Adrenal gland (tissue), 12 donors: ENCODE results near the gene RIBC2. TPM values are rescaled to one million over a fixed set of nuclear protein-coding genes. Genes with fewer than 3 reads are reported as not detected.
"Not testable (repeated sequence)": the region's sequence is repeated elsewhere in the genome, so short reads cannot be mapped to it uniquely, and the experiment has no call there.

Experiments used
- DNase-seq, 7 donors: peaks; one replicate each; pipeline ENCODE4 v3.0.0-alpha.2; 2019 to 2020
- H3K27ac ChIP-seq, 5 donors: fragments of 200-600 bp; sonication (generic) in 4 of 5; 1 replicate in 3 of 5; 2 replicates in 2 of 5; pipeline versions ENCODE4 v1.5.1 to v1.8.0; 2016 to 2020; ENCODE audit warnings: mild to moderate bottlenecking in 1 of 5
- H3K27me3 ChIP-seq: fragments of 200-600 bp; 2 replicates; pipeline ENCODE4 v1.8.0; 2021
- H3K36me3 ChIP-seq, 2 donors: fragments of 200-600 bp; replicated peaks in 1 of 2; 1 replicate in 1 of 2; 2 replicates in 1 of 2; pipeline versions ENCODE4 v1.5.1 to v1.8.0; 2018 to 2022
- H3K4me1 ChIP-seq, 2 donors: fragments of 200-600 bp; replicated peaks in 1 of 2; 1 replicate in 1 of 2; 2 replicates in 1 of 2; pipeline versions ENCODE4 v1.5.1 to v1.8.0; 2018 to 2021
- H3K4me3 ChIP-seq, 4 donors: fragments of 200-600 bp; sonication (generic) in 3 of 4; one replicate each; pipeline ENCODE4 v1.5.1; 2016 to 2018
- H3K9me3 ChIP-seq, 3 donors: fragments of 200-600 bp; sonication (generic) in 1 of 3; replicated peaks in 1 of 3; 1 replicate in 2 of 3; 2 replicates in 1 of 3; pipeline versions ENCODE4 v1.5.1 to v1.8.0; 2016 to 2021
- CTCF ChIP-seq, 6 experiments: fragments of 450-650 bp in 4 of 6; fragments of 200-600 bp in 2 of 6; sonication (generic) in 1 of 6; IDR thresholded peaks; 1 replicate in 5 of 6; 2 replicates in 1 of 6; pipeline versions ENCODE4 v1.5.1 to v1.8.0; 2016 to 2021; ENCODE audit warnings: antibody characterized with exemption in 6 of 6, mild to moderate bottlenecking in 2 of 6, moderate library complexity in 1 of 6
- POLR2A ChIP-seq, 2 donors: fragments of 450-650 bp; IDR thresholded peaks; one replicate each; pipeline ENCODE4 v1.6.1; 2017; ENCODE audit warnings: antibody characterized with exemption in 2 of 2, mild to moderate bottlenecking in 2 of 2, moderate library complexity in 1 of 2
- WGBS, 4 donors: extraction: QIAGEN DNeasy Blood & Tissue Kit in 2 of 4; methylation state at CpG; one replicate each; pipeline versions ENCODE4 v1.1.5 to v1.1.7; 2013 to 2017; 5-methylcytosine and 5-hydroxymethylcytosine counted together
- intact Hi-C, 2 donors: fragments of 100-400 bp; cut with DNase I; formaldehyde crosslinking; loops; one replicate each; pipeline versions ENCODE4 v1.14.1 to v1.15.0; 2022 to 2023
- polyA plus RNA-seq, 3 donors: library from polyadenylated mRNA; stranded (reverse); fragments of 200-250 nt in 2 of 3; fragments of 350-450 nt in 1 of 3; fragmentation: Illumina TruSeq in 1 of 3; extraction: RNeasy Lipid Tissue Mini Kit (QIAGEN cat#74804) in 1 of 3; gene quantifications; one replicate each; pipeline ENCODE4 v1.2.3, GENCODE V29; 2013 to 2014
- total RNA-seq, 9 donors: library from RNA; depleted of rRNA in 4 of 9; stranded (reverse); fragments of >200 nt in 4 of 9; fragments of 120-200 nt in 1 of 9; fragmentation: NEBNext Ultra II Directional in 1 of 9; extraction: Animal tissue kit (Norgen Biotek cat#: 25700) in 1 of 9; gene quantifications; one replicate each; pipeline versions ENCODE4 v1.1.0 to v1.2.4, GENCODE V29; 2013 to 2023
- donor health status: healthy with polysubstance abuse.
- donor health status: Bipolar disorder and iron deficiency.
- donor health status: DM: yes; HTN: yes; CAD: no.
- donor health status: DM: no; HTN: no; CAD: no.
- donor health status: DM: no; HTN: no; CAD: no.
- donor health status: DM: yes; HTN: yes; CAD: no.

Gene RIBC2
- total and polyA plus RNA-seq, 12 donors: 0.14 to 1.3 (median 0.33) TPM; not detected in 2

- Histone ChIP-seq H3K36me3 (no peaks in the 10 kb centered on the region), H3K4me3 (no peak overlapping the region), H3K9me3 (no peaks in the 10 kb centered on the region), H3K27ac (no peak overlapping the region), H3K27me3 (peaks cover 4% of the 10 kb centered on the region), H3K4me1 (peaks cover 0 to 5% of the 10 kb centered on the region in 2 donors)
- TF ChIP-seq POLR2A (IDR thresholded peaks at IDR 0.05): no peak
- TF ChIP-seq CTCF (IDR thresholded peaks at IDR 0.05): no peak
- intact Hi-C loops: loop anchor here in 1 of 2 donors (10.0 kb wide), 1 partner anchor 334 kb away; no protein-coding TSS in a partner anchor
- DNase-seq: no peak
These were observed 24.8 kb downstream of the RIBC2 start for GRCh38 chr22:45438336-45438735.

- H3K9me3 ChIP-seq, H3K36me3 ChIP-seq, H3K27ac ChIP-seq, H3K27me3 ChIP-seq, H3K4me1 ChIP-seq, DNase-seq, H3K4me3 ChIP-seq: not testable (repeated sequence)
- intact Hi-C loops: loop anchor here in 1 of 2 donors (5.0 kb wide), 1 partner anchor 112 kb away; no protein-coding TSS in a partner anchor
- WGBS, 4 donors: 45 to 69% (median 61%) methylated on average over 13 of the region's 13 CpGs
These were observed 27.2 kb downstream of the RIBC2 start for GRCh38 chr22:45440688-45441087.

GRCh38 chr22:45441138-45441537, 27.6 kb downstream of the RIBC2 start:
- DNase-seq: peak; percentile 40 to 77 (median 58)
- H3K4me3 ChIP-seq: no peak overlapping the region
- H3K36me3 ChIP-seq: no peaks in the 10 kb centered on the region
- no peaks in the 10 kb centered on the region for H3K9me3 ChIP-seq
- H3K27ac ChIP-seq: no peak overlapping the region
- intact Hi-C loops: loop anchor here in 1 of 2 donors (5.0 kb wide), 1 partner anchor 111 kb away; no protein-coding TSS in a partner anchor
- H3K4me1 ChIP-seq: no peaks in the 10 kb centered on the region
- TF ChIP-seq POLR2A (IDR thresholded peaks at IDR 0.05) (no peak), CTCF (IDR thresholded peaks at IDR 0.05) (peak; percentile 32 to 64 (median 55))
- 21 to 28% (median 25%) methylated on average over 9 to 10 of the region's 10 CpGs for WGBS, 4 donors
- peaks cover 4% of the 10 kb centered on the region for H3K27me3 ChIP-seq

GRCh38 chr22:45442116-45442515, 28.6 kb downstream of the RIBC2 start:
- Histone ChIP-seq H3K36me3 (no peaks in the 10 kb centered on the region), H3K9me3 (no peaks in the 10 kb centered on the region), H3K27me3 (peaks cover 4% of the 10 kb centered on the region), H3K4me3 (no peak overlapping the region), H3K27ac (no peak overlapping the region), H3K4me1 (no peaks in the 10 kb centered on the region)
- TF ChIP-seq CTCF (IDR thresholded peaks at IDR 0.05) (no peak), POLR2A (IDR thresholded peaks at IDR 0.05) (no peak)
- 56 to 85% (median 72%) methylated on average over 5 of the region's 5 CpGs for WGBS, 4 donors
- DNase-seq: no peak
- intact Hi-C loops: loop anchor here in 1 of 2 donors (5.0 kb wide), 1 partner anchor 110 kb away; no protein-coding TSS in a partner anchor

GRCh38 chr22:45444168-45444567, 30.7 kb downstream of the RIBC2 start:
- Histone ChIP-seq H3K4me1 (no peaks in the 10 kb centered on the region), H3K27me3 (peaks cover 4% of the 10 kb centered on the region), H3K27ac (no peak overlapping the region), H3K36me3 (no peaks in the 10 kb centered on the region), H3K9me3 (no peaks in the 10 kb centered on the region), H3K4me3 (no peak overlapping the region)
- TF ChIP-seq CTCF (IDR thresholded peaks at IDR 0.05) (no peak), POLR2A (IDR thresholded peaks at IDR 0.05) (no peak)
- no peak for DNase-seq
- intact Hi-C loops: loop anchor here in 1 of 2 donors (5.0 kb wide), 1 partner anchor 108 kb away; no protein-coding TSS in a partner anchor
- 90 to 95% (median 93%) methylated on average over 3 of the region's 3 CpGs for WGBS, 4 donors
